GM18502 (cell line): ENCODE results near the gene PSMC1.

Experiments used
- ATAC-seq: cut with Tn5 transposase; IDR thresholded peaks from one replicate; pipeline ENCODE4 v1.9.1; 2021; ENCODE audit warnings: mild to moderate bottlenecking; ENCODE audit not compliant: unreplicated experiment, poor library complexity

The PSMC1 gene

DNA sequence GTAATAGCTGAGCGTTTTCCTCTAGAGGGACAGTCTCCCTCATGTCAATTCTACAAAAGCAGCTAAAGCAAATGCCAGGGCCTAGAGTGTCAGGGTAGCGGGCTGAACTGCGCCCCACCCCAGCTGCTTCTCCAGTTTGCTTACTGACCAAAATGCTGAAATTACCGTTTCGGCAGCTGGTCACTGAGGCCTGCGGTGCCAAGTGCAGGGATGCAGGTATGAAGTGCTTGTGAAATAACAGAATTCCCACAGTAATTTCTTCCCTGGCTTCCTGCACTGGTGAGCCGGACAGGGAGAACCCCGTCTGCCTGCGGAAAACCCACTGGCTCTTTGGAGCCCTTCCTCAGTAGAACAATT lies 19.1 kb downstream of the PSMC1 start:
- no peak for ATAC-seq

GRCh38 chr14:90275820-90276219 lies 19.5 kb downstream of the PSMC1 start:
- ATAC-seq = no peak

- no peak for ATAC-seq
Observed at GRCh38 chr14:90276646-90277367, 20.5 kb downstream of the PSMC1 start.

GRCh38 chr14:90277581-90278198 lies 21.3 kb downstream of the PSMC1 start:
- ATAC-seq = no peak

GRCh38 chr14:90278199-90279175 lies 22.1 kb downstream of the PSMC1 start:
- ATAC-seq = no peak

DNA sequence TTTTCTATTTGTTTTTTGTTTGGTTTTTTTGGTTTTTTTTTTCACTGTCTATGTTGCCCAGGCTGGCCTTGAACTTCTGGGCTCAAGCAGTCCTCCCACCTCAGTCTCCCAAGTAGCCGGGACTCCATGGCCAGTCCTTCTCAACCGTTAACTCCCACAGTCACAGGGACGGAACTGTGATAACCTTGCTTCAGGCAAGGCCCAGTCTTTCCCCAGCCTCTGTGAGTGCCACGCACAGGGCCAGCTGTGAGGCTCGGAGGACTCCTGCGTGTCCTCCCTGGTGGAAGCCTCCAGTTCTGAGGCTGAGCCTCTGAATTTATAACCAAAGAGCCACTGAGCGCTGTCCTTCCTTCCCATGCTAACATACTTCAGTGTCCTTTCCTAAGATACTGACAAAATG lies 23.7 kb downstream of the PSMC1 start:
- no peak for ATAC-seq

DNA sequence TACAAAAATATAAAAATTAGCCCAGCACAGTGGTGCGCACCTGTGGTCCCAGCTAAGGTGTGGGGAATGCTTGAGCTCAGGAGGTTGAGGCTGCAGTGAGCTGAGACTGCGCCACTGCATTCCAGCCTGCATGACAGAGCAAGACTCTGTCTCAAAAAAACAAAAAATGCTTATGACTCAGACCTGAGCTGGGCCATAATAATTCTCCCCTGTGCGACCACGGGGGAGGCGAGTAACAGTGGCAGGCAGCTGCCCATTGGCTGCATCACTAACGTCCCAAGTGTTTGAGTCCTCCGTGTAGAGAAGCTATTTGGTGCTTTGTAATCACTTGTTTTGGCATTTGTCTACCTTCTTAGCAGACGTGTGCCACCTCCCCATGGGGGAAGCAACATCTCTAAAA lies 24.9 kb downstream of the PSMC1 start:
- no peak for ATAC-seq

DNA sequence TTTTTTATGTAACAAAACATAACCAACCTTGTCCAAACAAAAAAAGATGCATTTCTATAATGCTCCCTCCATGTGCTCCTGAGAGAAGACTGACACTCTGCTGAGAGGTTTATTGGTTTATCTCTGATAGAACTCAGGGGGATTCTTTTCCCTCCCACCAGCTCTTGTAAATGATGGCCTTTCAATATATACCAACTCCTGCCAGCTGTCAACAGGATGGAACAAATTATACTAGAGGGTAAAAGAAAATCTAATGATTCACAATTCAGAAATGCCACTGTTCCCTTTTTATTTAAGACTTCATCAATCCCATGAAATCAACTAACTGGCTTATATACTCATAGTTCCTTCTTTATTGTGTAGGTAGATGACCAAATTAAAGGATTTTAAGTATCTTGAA lies 25.4 kb downstream of the PSMC1 start:
- ATAC-seq = no peak

DNA sequence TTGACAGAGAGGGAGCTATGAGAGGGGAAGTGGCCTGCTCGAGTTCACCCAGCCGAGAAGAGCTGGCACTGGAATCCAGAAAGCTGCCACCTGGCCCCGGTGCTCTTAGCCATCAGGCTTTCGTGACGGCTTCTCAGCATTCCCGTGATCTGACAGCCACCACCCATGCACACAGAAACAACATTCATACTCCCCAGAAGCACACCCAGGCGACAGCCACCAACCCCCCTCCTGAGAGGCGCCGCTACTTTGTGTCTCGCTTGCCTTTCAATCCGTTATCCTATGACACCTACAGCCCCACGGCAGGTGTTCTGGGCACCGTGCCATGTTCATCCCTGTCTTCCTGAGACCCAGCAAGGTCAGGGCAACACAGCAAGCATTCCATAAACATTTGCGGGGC lies 31.4 kb downstream of the PSMC1 start:
- no peak for ATAC-seq

- no peak for ATAC-seq
Observed at GRCh38 chr14:90288651-90289355, 32.5 kb downstream of the PSMC1 start.

- no peak for ATAC-seq
Observed at GRCh38 chr14:90290337-90291011, 34.1 kb downstream of the PSMC1 start.

GRCh38 chr14:90291699-90292098 lies 35.3 kb downstream of the PSMC1 start:
- ATAC-seq = no peak

DNA sequence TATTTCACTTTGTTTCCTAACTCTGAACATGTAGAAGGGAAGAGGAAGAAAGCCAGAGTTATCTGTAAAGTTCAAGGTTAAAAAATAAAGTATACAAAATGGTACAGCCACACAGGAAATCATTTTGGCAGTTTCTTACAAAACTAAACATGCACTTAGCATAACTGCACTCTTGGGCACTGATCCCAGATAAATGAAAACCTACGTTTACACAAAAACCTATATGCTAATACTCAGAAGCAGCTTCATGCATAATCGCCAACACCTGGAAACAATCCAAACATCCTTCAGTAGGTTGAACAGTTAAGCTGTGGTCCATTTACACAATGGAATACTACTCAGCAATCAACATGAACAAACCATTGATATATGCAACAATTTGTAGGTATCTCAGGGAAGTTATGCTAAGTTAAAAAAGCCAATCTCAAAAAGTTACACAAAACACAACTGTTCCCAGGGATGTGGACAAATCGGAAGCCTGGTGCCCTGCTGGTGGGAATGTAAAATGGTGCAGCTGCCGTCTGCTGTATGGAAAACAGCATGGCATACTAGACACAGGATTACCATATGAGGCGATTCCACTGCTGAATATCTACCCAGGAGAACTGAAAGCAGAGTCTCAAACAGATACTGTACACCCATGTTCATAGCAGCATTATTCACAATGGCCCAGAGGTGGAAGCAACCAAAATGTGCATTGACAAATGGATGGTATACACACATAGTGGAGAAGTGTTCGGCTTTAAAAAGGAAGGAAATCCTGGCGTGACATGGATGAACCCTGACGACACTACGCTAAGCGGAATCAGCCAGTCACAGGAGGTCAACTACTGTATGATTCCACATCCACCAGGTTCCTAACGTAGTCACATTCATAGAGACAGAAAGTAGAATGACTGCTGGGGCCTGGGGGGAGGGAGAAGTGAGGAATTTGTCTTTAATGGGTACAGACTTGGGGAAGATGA lies 37.7 kb downstream of the PSMC1 start:
- ATAC-seq = no peak

DNA sequence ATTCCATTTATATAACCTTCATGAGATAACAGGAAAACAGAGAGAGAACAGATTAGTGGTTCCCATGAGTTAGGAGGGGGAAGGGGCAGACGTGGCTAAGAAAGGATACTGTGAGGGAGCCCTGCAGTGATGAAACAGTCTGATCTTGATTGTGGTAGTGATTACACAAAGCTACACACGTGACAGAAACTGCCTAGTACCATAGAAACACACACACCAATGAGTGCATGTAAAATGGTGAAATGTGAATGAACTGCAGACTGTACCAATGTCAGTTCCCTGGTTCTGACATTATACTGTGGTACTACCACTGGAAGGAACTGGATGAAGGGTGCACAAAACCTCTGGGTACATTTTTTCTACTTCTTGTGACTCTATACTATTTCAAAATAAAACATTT lies 38.5 kb downstream of the PSMC1 start:
- no peak for ATAC-seq

DNA sequence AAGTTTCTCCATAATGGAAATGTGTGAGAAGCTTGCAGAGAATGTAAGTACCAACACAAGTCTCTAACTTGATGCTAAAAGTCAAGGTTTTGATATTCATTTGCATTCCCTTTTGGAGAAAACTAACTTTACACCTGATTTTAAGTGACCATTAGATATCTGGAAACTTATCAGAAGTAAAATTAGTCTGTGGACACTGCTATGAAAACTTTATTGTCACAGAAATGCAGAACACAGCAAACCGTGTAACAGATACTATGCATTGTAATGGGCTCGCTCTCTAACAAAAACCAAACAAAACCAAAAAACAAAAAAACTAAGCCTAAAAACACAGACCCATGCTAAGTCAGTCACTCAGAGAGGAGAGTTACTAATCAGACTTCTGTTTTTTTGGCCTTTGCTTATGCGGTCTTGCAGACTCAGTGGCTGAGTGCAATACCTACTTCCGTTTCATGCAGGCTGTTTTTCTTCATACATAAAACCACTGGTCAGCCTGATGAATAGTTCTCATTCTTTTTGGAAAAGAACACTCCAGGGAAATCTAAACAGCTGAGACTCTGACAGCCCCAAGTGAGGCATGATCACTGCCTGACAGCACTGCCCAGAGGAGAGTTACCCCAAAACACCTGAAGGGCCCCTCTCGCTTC lies 39.6 kb downstream of the PSMC1 start:
- no peak for ATAC-seq

DNA sequence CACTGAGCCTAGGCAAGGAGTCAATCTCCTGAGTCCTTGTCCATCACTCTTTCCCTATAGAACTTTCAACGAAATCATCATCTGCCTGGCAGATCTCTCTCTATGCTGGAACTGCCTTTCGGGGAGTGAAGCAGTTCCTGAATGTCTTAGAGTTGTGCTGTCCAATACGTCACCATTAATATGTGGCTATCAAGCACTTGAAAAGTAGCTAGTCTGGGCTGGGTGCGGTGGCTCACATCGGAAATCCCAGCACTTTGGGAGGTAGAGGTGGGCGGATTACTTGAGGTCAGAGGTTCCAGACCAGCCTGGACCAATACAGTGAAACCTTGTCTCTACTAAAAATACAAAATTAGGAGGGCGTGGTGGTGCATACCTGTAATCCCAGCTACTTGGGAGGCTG lies 40.3 kb downstream of the PSMC1 start:
- no peak for ATAC-seq

GRCh38 chr14:90297876-90298629 lies 41.7 kb downstream of the PSMC1 start:
- ATAC-seq = no peak

GRCh38 chr14:90299408-90299807 lies 43.1 kb downstream of the PSMC1 start:
- no peak for ATAC-seq
